ENCODE results near the gene SH3RF2. TPM values are rescaled to one million over a fixed set of nuclear protein-coding genes. Genes with fewer than 3 reads are reported as not detected.
A peak's percentile ranks its signal among the peaks of the same experiment; 100 is the strongest.

The SH3RF2 gene
- total and polyA plus RNA-seq, 2 donors (not counting 3 experiments of a cell fraction or from before 2014, with no cell fraction given): 0.54 to 0.84 TPM

- POLR2A ChIA-PET: no interaction called here
Measured at GRCh38 chr5:146041180-146041789, 104.9 kb downstream of the SH3RF2 start.

More at GRCh38 chr5:146041180-146041789, 104.9 kb downstream of the SH3RF2 start:
- Histone ChIP-seq H3K4me3 (replicated peaks in 1 of 3; ENCODE audit: insufficient read depth in 1 of 3, low read depth in 1 of 3, low read length in 3 of 3) (no peak overlapping the region), H3K79me2 (ENCODE audit: control insufficient read depth, insufficient read depth, low read length) (no peaks in the 10 kb centered on the region), H3K9me3 (replicated peaks; ENCODE audit: control insufficient read depth, insufficient read depth, low read length) (no peaks in the 10 kb centered on the region), H3K27me3 (ENCODE audit: control insufficient read depth in 2 of 2, insufficient read depth in 2 of 2, low read length in 2 of 2) (no peaks in the 10 kb centered on the region), H4K20me1 (replicated peaks; ENCODE audit: control insufficient read depth, extremely low read depth, insufficient read depth, low read length) (no peaks in the 10 kb centered on the region), H3K27ac (ENCODE audit: insufficient read depth, low read depth, low read length) (no peak overlapping the region), H2AFZ (ENCODE audit: low read depth, low read length) (no peak overlapping the region), H3K9me1 (replicated peaks; ENCODE audit: control insufficient read depth, extremely low read depth, insufficient read depth, low read length) (no peaks in the 10 kb centered on the region), H3K4me2 (ENCODE audit: insufficient read depth, low read length) (no peak overlapping the region), H3K4me1 (ENCODE audit: control insufficient read depth, extremely low read depth, insufficient read depth, low read length) (peaks cover 9% of the 10 kb centered on the region), H3K9ac (replicated peaks; ENCODE audit: extremely low read depth, insufficient read depth, low read length) (no peak overlapping the region), H3K36me3 (ENCODE audit: control insufficient read depth in 2 of 2, extremely low read depth in 1 of 2, insufficient read depth in 2 of 2, low read length in 2 of 2) (no peaks in the 10 kb centered on the region)
- no peak for TF ChIP-seq JUN (IDR thresholded peaks at IDR 0.05; ENCODE audit: borderline replicate concordance, insufficient read depth, insufficient read length, low read depth)
- peak; percentile 12 to 23 for TF ChIP-seq CTCF (IDR thresholded peaks at IDR 0.05; ENCODE audit: extremely low read depth in 1 of 2, insufficient read depth in 1 of 2, low read depth in 1 of 2, low read length in 2 of 2)
- no TSS peak for BruUV-seq (replicated peaks)
- FAIRE-seq (no peak), DNase-seq (ENCODE audit: low read depth, low spot score) (no peak)
- intact Hi-C loops (cut with micrococcal nuclease): no loop called here
- dilution Hi-C loops (cut with MboI; ENCODE audit: extremely low pct_ligation_motif_present, low sequenced_read_pairs): no loop called here
- CTCF ChIA-PET: interaction anchor here (0.6 to 2.8 kb wide), 22 partner anchors 8 to 1837 kb away, joined by 3 to 14 read pairs (median 4); partner anchors contain the start of gene PRELID2
